ENCODE results near the gene RAD18.

GRCh38 chr3:8873740-8874139 is 89.5 kb downstream of the RAD18 start:
- TF ChIP-seq CTCF (conservative IDR thresholded peaks at IDR 0.05 in 1 of 2, IDR thresholded peaks at IDR 0.05 in 1 of 2; ENCODE audit: extremely low read depth in 1 of 2, insufficient read depth in 1 of 2, low read depth in 1 of 2, low read length in 2 of 2) (no peak), EZH2 (IDR thresholded peaks at IDR 0.05; ENCODE audit: borderline replicate concordance, low read length) (no peak)
